Esophagus mucosa (tissue), 1 donor: ENCODE results near the gene C9orf40. TPM values are rescaled to one million over a fixed set of nuclear protein-coding genes. Genes with fewer than 3 reads are reported as not detected.

Experiments used
- ATAC-seq: fragments of 200-7000 bp; cut with Tn5 transposase; one replicate; pipeline ENCODE4 v1.9.1; 2020
- total RNA-seq: library from RNA; stranded (reverse); gene quantifications from one replicate; pipeline ENCODE4 v1.2.4, GENCODE V29; 2023
- donor health status: DM: yes; HTN: yes; CAD: no.

Gene C9orf40
- total RNA-seq, 1 donor from 2014 or later = 3.7 TPM

- ATAC-seq = no peak
These were observed 12.1 kb downstream of the C9orf40 start for GRCh38 chr9:74940600-74940999.

GRCh38 chr9:74935008-74935407, 17.7 kb downstream of the C9orf40 start:
- no peak for ATAC-seq

- ATAC-seq = no peak
These were observed 31.0 kb downstream of the C9orf40 start for GRCh38 chr9:74921737-74922136.

- peak; percentile 70 for ATAC-seq
These were observed 31.6 kb downstream of the C9orf40 start for GRCh38 chr9:74920944-74921626.

GRCh38 chr9:74910036-74910435, 42.7 kb downstream of the C9orf40 start:
- ATAC-seq = no peak

GRCh38 chr9:74908665-74909064, 44.0 kb downstream of the C9orf40 start:
- ATAC-seq = no peak

- no peak for ATAC-seq
These were observed 45.6 kb downstream of the C9orf40 start for GRCh38 chr9:74907085-74907484.

GRCh38 chr9:74901001-74901400, 51.7 kb downstream of the C9orf40 start:
- ATAC-seq = no peak

Other genes starting within 250 kb of the C9orf40 start
- gene TRPM6, start 65.0 kb downstream of the C9orf40 start, total RNA-seq = 1.2 TPM
- 17.5 TPM for gene CARNMT1, start 75.4 kb upstream of the C9orf40 start, total RNA-seq
- 42.4 TPM for gene NMRK1, start 135.2 kb upstream of the C9orf40 start, total RNA-seq
- 114 TPM for gene OSTF1, start 135.6 kb upstream of the C9orf40 start, total RNA-seq